ENCODE measurements around the gene OR4A16.

The OR4A16 gene, protein sequence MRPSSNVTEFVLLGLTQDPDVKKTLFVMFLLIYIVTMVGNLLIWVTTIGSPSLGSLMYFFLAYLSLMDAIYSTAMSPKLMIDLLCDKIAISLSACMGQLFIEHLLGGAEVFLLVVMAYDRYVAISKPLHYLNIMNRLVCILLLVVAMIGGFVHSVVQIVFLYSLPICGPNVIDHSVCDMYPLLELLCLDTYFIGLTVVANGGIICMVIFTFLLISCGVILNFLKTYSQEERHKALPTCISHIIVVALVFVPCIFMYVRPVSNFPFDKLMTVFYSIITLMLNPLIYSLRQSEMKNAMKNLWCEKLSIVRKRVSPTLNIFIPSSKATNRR

DNA sequence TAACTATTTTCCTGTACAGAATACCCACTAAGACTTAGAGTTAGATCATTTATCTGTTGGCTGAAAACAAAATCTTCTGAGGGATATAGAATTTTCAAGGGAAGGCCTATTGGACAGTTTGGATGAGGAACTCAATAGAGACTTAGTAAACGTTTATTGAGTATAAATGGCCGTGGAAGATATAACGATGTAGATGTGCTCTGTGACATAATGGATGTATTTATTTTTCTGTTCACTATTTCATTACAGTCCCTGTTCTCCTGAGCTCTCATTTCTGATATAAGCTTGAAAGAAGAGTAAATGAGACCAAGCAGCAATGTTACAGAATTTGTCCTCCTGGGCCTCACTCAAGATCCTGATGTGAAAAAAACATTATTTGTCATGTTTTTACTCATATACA lies at the start of gene OR4A16:
TSS of gene OR4A16 (plus strand) at position 301 of the 400 bp plus-strand sequence. CDS start at position 301, 0 bp downstream.
- no peak for DNase-seq

DNA sequence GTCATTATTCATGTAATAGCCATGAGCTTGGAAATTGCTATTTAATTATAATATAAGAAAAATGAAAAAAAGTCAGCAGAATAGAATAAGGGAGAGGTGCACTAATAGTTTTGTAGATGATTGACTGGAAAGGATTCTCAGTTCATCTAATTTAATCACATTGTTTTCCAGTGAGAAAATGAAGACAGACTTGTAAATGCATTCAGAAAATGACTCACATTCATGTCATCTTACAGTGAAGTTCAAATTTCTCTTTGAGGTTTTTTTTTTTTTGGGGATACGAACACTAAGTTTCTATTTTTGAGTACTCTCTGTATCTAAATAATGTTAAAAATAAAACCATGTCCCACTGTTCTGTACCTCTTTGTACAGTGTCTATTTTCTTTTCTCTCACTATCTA lies 18.5 kb upstream of the OR4A16 start:
- DNase-seq: no peak

DNA sequence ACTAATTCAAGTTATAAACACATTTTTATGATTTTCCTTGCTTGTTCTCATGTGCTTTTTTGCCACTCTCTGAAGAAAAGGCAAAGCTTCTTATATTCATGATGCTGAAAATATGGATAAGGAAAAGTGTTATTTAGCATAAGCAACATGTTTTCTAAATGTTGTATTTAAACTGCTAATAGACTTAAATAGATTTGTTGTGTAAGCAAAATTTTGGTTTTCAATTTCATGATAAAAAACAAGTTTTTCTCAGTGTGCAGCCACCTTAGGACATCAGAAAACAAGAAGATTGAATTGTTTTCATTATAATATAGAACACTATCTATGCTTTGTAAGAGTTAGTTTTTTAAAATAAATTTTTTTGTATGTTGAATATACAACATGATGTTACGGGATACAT lies 2.3 kb downstream of the OR4A16 start:
- no peak for DNase-seq

DNA sequence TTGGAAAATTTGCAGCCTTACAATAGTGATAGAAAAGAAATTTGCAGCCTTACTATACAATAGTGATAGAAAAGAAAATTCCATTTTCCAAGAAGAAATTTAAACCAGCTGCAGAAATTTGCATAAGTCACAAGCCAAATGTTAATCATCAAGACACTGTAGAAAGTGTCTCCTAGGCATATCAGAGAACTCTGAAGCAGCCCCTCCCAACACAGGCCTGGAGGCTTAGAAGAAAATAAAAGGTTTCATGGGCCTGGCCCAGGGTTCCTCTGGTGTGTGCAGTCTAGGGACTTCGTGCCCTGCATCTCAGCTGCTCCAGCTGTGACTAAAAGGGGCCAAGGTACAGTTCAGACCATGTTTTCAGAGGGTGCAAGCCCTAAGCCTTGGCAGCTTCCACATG lies 6.0 kb downstream of the OR4A16 start:
- no peak for DNase-seq

DNA sequence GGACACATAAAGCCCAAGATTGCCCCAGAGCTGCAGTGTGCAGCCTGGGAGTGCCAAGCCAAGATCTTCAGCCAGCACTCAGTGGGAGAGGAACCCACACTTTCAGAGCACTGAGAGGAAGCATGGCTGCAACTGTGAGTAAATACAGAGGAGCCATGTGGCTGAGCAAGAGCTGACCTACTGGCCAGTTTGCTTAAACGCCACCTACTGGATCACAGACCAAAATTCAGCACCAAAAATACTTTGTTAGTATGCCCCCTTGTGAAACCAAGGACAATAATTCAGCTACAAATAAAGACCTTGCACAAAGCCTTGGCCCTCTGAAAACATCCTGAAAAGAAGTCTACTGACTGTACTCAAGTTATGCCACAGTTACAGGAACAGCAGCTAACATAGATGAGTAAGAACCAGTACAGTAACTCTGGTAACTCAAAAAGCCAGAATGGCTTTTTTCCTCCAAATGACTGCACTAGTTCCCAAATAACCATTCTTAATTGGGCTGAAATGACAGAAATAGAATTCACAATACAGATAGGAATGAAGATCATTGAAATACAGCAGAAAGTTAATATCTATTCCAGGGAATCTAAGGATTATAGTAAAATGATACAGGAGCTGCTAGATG lies 14.7 kb downstream of the OR4A16 start:
- DNase-seq: no peak

DNA sequence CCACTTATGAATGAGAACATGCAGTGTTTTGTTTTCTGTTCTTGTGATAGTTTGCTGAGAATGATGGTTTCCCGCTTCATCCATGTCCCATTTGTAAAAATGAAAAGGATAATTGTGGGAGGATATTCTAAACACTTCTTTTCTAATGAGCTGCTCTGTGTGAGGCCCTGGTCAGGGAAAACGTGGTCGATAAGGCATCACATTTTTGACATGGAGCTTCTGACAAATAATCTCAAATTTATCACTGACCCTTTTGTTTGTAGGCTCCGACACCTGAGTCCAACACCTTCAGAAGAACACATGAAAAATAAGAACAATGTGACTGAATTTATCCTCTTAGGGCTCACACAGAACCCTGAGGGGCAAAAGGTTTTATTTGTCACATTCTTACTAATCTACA lies 24.7 kb downstream of the OR4A16 start, which contains the start of gene OR4A15:
TSS of gene OR4A15 (plus strand) at position 301 of the 400 bp plus-strand sequence. CDS start at position 301, 0 bp downstream.
- no peak for DNase-seq

Measured in hypothalamus (tissue), 51 donors.